ENCODE data around the gene DNAAF6.
"Not testable (repeated sequence)": the region's sequence is repeated elsewhere in the genome, so short reads cannot be mapped to it uniquely, and the experiment has no call there.

DNAAF6 gene

DNA sequence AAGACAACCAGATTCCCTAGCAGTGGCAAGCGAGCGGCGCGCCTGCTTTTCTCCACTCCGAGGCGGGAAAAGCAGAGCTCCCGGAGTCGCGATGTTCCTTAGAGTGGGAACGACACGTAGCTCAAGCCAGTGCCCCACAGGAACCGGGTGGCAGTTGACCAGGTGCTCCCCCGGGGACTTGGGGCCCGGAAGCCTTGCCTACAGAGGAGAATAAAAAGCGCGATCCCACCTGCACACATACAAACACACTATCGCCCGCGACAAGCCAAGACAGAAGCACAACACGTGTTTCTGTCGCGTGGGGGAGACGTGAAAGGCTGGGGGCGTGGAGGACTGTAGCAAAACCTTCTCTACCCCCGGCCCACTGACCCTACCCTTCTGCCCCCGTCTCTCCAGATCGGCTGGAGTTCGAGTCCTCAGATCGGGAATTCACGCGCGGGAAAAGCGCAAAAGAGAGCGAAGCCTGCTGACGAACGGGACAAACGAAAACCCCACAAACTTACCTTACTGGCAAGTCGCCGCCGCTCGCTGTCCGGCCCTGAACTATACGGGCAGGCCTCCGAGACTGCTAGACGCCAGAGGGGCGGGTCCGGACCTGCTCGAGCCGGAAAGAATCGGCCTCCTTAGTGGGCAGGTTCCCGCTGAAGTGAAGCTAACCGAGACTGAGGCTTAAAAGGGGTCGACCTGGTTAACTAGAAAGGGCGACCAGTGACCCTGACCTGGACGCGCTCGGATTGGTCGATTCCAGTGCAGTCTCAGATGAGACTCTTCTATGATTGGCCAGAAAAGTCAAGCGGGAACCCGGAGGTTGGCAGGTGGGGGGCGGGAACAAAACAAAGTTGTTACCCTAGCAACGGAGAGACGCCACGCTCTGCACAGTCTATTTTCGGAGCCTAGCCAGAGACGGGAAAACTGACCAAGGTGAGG lies at the start of gene DNAAF6, which contains the start of gene NUP62CL:
Gene DNAAF6, plus strand, starts transcription at position 842 of the 927 bp plus-strand sequence. CDS start 6,265 bp downstream, outside the sequence.
Gene NUP62CL, minus strand, starts transcription at position 664 of the 927 bp plus-strand sequence. CDS start 31,287 bp downstream, outside the sequence.
- peak; percentile 85 to 92 for DNase-seq

DNA sequence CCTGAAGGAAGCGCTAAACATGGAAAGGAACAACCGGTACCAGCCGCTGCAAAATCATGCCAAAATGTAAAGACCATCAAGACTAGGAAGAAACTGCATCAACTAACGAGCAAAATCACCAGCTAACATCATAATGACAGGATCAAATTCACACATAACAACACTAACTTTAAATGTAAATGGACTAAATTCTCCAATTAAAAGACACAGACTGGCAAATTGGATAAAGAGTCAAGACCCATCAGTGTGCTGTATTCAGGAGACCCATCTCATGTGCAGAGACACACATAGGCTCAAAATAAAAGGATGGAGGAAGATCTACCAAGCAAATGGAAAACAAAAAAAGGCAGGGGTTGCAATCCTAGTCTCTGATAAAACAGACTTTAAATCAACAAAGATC lies 48.8 kb upstream of the DNAAF6 start:
- not testable (repeated sequence) for DNase-seq

DNA sequence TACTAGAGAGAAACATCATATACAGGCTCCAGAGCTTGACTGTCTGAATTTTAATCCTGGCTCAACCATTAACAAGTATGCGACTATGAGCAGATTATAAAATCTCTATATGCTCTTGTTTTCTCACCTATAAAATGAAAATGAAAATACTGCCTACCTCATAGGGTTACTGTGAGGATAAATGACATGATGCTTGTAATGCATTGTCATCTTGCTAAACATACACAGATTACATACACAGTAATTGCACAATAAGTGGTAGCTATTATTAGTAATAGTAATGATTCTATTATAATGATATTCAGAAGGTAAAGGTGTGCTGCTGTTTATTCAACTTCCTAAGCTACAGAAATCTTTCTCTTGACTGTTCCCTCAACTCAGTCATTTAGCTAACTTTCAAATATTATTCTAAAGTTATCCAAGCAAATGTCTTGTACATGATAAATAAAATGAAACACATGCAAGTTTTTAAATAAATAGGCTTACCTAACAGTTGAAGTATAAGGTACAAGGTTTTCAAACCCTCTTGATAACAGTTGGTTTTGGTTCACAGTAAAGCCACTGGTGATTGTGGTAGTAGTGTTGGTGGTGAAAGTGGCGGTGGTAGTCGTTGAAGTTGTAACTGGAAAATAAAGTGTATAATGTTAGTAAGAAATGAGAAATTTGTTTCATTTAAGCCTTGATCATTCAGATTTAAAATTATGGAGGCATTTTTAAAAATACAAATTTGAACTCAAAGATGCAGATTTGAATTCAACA lies 39.1 kb upstream of the DNAAF6 start:
- DNase-seq = no peak

DNA sequence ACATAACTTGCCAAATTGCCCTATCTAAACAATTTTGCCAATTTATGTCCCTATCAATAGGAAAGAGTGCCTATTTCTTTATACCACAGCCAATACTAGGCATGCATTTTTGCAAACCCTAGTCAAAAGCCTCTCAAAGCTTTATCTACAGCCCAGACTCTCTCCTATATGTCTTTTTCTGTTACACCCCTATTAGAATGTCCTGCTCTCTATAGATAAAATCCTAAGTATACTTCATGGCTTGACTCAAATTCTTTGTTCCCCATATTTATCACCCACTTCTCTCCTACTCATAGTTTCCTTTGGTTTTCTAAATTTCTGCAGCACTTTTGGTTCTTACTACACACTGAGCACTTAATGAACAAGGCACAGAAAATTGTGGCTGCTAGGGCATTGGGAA lies 38.2 kb upstream of the DNAAF6 start:
- DNase-seq = no peak

DNA sequence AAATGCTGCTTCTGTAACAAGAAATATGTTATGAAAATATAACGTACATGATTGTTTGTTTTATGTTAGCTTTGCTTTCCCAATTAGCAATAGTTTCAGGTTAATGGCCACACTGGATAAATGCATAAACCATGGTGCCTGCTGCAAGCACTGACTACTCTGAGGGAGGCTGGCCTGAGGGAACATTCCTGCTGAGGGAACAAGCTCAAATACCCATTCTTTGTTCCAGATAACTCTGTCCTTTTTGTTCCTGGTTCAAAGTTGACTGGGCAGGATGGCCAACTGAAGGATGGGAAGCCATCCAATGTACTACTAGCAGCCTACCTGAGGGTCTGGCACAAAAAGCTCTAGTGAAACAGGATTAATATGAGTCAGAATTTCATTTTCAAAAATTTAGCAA lies 37.7 kb upstream of the DNAAF6 start:
- no peak for DNase-seq

DNA sequence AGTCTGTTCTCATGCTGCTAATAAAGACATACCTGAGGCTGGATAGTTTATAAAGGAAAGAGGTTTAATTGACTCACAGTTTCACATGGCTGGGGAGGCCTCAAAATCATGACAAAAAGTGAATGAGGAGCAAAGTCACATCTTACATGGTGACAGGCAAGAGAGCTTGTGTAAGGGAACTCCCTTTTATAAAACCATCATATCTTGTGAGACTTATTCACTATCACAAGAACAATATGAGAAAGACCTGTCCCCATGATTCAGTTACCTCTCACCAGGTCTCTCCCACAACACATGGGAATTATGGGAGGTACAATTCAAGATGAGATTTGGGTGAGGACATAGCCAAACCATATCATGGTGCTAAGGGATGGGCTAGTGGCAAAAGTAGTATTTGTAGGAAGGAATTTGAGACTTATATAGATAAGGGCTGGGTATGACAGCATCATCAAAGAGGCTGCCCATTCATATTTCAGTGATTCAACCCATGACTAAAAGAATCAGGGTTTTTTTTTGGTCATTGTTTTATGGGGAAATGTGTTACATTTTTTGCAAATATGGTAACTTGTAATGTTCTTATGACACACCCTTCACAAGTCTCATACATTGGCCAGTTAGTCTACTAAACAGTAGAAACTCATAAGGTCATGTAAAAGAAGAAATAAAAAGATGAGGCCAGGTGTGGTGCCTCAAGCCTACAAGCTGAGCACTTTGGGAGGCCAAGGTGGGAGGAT lies 34.9 kb upstream of the DNAAF6 start:
- DNase-seq = no peak

DNA sequence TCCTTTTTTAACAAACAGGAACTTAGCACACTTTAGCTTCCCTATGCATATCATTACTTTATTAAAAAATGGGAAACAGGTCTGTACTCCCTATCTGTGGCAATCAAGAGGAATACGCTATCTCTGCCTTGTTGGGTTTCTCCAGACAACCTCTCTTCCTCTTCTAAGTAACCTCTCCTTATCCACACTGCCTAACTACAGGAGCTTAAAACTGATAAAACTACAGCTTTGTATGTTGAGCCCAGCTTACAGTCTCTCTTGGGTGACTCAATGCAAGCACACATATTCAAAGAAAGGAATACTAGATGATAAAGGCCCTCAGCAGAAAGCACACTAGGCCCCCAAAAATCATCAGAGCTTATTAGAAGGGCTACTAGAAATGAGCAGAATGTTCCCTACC lies 9.1 kb upstream of the DNAAF6 start:
- no peak for DNase-seq

DNA sequence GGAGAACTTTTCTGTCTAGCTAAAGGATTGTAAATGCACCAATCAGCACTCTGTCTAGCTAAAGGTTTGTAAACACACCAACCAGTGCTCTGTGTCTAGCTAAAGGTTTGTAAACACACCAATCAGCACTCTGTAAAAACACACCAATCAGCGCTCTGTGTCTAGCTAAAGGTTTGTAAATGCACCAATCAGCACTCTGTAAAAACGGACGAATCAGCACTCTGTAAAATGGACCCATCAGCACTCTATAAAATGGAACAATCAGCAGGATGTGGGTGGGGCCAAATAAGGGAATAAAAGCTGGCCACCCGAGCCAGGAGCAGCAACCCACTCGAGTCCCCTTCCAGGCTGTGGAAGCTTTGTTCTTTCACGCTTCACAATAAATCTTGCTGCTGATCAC lies 8.3 kb upstream of the DNAAF6 start:
- DNase-seq = not testable (repeated sequence)

DNA sequence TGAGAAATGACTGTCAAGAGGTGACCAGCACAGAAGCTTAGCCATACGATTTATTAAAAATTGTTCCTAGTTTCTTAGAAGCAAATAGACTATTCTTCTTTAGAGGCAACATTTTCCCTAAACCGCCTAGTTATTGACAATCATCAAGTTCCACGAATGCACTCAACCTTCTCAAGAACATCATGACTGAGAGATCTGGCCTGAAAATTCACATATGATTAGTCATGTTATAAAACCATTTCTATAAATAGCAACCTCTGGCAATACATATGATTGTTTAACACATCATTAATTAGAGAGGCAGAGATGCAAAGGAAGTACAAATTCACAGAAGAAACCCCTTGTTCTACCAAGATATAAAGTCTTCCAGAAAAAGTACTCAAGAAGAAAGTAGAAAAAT lies 6.9 kb upstream of the DNAAF6 start:
- DNase-seq = no peak

DNA sequence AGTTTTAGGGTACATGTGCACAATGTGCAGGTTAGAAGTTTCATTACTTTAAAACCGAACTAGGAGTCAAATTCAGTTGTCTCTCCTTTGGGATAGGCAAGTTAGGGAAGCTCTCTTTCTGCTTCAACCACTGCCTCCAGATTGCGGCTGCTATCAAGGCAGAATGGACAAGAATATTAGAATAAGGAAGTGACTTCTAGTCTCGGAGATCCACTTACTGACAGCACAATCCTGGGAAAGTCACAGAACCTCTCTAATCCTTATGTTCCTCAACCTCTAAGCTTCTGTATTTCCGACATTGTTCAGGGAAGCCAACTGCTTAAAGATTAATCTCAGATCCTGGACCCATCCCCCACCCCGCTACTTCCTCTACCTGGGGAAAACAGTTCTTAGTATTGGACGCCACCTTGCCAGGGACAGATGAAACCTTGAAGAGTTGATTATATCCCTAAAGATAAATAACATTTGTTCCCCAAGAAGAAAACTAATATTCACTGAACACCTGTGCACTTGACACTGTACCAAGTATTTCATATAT lies 2.3 kb upstream of the DNAAF6 start:
- DNase-seq = peak; percentile 23 to 71

DNA sequence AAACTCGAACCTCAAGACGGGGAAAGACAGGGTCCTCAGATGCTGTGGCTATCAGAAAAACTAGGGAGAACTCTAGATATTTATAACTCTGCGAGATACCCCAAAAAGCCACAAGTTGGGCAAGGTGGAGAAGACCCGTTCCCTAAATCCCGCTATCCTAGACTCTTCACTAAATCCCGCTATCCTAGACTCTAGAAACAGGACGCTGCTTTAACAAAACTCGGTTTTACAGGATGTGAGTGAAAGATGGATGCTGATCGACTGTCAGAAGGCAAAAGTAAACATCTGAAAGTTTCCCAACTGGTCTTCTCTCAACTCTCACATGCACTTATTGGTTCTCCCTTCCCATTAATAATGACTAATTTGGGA lies 270 bp downstream of the DNAAF6 start:
- DNase-seq = no peak

DNA sequence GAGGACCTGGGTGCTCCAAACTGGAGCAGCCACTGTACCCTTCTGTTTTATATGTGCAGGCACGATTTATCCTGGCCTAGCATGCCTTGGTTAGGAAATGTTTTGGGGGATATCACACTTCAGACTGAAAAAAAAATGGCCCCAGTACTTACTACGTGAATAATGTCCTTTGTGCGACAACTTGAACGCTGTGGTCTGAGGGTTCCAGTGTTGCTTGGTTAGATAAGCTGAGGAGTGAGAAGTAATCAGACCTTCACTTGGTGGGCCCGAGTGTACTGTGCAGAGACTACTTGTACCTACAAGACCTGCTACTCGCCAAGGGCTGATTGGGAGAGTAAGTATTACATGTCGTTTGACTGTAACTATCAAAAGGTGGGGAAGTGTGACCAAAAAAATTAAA lies 678 bp downstream of the DNAAF6 start:
- DNase-seq = no peak

DNA sequence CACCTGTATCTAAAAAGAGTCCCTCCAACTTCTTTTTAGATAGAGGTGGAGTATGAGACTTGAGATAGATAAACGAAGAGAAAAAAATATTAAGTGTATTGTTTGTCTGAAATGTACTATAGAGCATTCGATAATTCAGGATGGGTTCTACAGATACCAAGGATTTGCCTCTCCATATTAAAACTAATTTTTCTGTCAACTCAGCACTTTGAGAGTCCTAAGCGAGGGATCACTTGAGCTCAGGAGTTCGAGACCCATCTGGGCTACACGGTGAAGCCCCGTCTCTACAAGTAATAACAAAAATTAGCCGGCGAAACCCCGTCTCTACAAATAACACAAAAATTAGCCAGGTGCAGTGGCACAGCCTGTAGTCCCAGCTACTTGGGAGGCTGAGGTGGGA lies 1.5 kb downstream of the DNAAF6 start:
- no peak for DNase-seq

DNA sequence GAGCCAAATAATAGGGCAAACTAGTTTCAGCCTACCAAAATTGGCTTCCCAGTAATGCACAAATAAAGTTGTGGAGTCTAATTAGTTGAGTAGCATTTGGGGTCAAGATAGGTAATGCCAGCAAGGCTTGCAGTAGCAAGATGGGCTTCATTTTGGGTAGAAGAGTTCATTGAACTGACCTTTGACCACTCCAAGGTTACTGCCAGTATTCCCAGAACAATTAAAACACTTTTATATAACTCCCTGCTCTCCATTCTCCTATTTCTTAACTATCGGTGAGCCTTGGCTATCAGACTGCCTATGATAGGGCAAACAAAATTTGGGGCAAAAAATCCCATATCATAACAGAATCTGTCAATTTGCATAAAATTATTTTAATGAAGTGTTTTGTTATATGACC lies 7.1 kb downstream of the DNAAF6 start:
- no peak for DNase-seq

DNA sequence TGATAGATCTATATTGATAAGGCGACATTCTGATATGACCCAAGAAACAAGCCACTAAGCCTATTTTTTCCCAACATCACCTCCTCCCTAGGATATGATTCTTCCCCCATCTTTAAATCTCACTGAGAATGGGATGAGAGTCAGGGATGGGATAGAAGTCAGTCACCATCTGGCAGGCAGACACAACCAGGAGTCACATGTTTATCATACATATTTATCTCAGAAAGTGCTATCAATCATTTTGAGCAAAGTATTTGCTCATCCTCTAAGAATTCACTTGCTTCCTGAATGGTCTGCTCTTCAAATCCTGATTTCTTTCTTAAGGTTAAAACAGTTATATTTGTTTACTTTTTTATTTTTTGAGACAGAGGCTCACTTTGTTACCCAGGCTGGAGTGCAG lies 20.3 kb downstream of the DNAAF6 start:
- DNase-seq = peak in 1 of 2 experiments; percentile 24

DNA sequence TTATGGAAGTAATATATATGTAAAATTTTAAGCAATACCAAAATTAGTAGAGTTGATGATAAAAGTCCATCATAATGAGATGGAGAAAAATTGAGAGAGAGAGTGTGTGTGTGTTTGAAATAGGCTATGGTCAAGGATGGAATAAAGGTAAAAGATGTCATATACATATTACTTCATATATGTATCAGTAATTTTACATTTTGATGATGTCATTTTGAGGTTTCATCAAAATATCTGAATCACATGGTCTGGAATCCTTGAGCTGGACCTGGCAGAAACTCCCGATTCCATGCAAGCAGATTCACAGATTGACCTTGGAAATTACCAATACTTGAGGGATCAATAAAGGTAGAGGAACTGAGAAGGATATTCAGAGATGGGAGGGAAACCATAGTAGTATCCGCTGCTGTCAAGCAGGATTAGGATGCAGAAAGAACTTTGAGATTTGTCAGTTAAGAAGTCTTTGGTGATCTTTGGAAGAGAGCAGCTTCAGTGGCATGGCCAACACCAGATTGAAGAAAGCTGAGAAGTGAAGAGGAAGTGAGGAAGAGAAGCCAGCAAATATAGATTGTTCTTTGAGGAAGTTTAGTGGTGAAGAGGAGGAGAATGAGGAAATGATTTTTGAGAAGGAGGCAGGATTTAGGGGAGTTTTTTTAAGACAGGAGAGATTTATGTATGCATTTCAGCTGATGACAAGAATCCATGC lies 21.5 kb downstream of the DNAAF6 start:
- no peak for DNase-seq

DNA sequence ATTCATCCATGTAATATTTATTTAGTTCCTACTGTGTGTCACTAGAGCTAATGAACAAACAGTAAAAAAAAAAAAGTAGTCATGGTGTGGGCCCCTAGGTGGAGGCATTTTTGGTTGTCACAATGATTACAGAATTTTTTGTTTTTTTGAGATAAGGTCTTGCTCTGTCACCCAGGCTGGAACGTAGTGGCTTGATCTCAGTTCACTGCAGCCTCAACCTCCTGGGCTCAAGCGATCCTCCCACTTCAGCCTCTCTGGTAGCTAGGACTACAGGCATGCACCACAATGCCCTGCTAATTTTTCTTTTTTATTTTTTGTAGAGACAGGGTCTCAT lies 22.0 kb downstream of the DNAAF6 start:
- no peak for DNase-seq

DNA sequence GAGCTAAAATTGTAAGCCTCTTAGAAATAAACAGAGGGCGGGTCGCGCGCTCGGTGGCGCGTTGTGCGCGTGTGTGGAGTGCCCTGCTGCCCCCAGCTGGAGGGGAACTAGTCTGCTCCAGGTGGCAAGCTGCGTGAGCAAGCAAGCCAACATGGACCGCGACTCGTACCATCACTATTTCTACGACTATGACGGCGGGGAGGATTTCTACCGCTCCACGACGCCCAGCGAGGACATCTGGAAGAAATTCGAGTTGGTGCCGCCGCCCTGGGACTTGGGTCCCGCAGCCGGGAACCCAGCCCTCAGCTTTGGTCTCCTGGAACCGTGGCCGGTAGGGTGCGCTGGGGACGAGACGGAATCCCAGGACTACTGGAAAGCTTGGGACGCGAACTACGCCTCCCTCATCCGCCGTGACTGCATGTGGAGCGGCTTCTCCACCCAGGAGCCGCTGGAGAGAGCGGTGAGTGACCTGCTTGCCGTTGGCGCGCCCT lies 66.1 kb downstream of the DNAAF6 start:
- DNase-seq = no peak

DNA sequence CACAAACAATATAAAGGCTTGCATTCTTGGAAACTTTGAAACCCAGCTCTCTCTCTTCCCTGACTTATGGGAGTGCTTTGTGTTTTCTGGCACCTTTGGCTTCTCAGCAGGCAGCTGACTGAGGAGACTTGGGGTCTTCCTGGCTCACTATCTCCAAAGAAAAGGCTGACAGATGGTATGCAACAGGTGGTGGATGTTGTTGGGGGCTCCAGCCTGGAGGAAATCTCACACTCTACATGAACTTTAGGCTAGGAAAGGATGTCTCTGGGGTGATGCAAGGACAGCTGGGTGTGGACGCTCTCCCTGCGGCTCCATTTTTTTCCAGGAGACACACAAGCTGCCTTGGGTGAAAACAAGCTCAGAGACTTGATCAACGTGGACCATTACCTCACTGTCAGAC lies 67.4 kb downstream of the DNAAF6 start:
- peak; percentile 48 to 84 for DNase-seq

DNA sequence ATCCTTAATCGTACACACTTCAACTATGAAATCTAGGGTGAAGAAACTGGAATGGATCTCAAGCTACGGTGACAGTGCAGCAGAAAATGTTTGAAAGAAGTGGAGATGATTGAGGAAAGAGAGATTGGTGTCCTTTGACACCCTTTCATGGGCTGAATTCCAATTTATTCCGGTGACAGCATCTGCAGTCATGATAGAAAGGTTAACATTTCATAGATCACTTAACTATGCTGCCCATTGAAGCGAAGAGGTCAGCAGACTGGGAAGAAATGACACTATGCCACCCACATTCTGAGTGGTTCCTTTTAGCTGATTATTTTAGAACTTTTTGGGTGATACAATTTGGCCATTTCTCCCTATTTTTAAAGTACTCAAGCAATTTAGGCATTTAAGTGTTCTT lies 82.3 kb downstream of the DNAAF6 start:
- DNase-seq = no peak

DNA sequence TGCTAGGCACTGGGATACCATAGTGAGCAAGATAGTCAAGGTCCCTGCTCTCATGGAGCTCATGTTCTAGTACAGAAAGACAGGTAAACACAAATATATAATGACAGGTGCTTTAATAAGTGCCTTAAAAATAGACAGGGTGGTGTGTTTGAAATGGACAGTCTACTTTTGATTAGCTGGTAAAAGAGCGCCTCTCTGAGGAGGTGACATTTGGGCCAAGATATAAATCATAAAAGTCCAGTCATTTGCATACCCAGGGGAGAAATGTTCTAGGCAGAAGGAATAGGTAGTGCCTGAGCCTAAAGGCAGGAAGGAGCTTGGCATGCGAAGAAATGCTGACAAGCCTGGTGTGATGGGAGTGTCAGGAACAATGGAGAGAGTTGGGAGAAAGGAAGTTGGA lies 83.6 kb downstream of the DNAAF6 start:
- DNase-seq = no peak

DNA sequence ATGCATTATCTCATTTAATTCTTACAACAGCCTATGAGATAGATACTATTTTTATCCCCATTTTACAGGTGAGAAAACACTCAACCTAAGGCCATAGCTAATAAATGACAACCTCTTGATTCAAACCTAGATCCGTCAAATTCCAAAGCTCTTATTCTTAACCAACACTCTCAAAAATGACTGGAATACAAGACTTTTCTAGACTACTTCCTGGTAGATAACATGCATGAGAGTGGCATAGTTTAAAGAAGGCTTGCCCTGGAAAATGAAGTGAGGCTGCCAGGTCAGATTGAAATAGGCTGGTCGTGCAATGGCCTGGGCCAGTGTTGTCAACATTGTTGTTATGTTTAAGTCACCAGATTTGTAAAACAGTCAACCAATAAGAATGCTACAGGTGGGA lies 86.6 kb downstream of the DNAAF6 start:
- no peak for DNase-seq

All from NCI-H524 (cell line).